ENCODE results near the gene TPRX1.

GRCh38 chr19:47797996-47798903 is 6.1 kb downstream of the TPRX1 start:
- TF ChIP-seq CTCF (conservative IDR thresholded peaks at IDR 0.05; ENCODE audit: low read depth, low read length) (no peak), EZH2 (IDR thresholded peaks at IDR 0.05; ENCODE audit: borderline replicate concordance, low read depth, low read length, poor library complexity, severe bottlenecking) (no peak)

All from A673 (cell line).